ENCODE data around the gene STAG1. TPM values are rescaled to one million over a fixed set of nuclear protein-coding genes. Genes with fewer than 3 reads are reported as not detected.
"Not testable (repeated sequence)": the region's sequence is repeated elsewhere in the genome, so short reads cannot be mapped to it uniquely, and the experiment has no call there.

The STAG1 gene
- polyA plus RNA-seq, 1 experiment, result 30.1 TPM

- no peaks in the 10 kb centered on the region for H3K9me3 ChIP-seq (ENCODE audit: control insufficient read depth, insufficient read depth, low read length)
- H3K27me3 ChIP-seq (ENCODE audit: control insufficient read depth, insufficient read depth, low read length), result no peaks in the 10 kb centered on the region
- TF ChIP-seq, protein P1, sequence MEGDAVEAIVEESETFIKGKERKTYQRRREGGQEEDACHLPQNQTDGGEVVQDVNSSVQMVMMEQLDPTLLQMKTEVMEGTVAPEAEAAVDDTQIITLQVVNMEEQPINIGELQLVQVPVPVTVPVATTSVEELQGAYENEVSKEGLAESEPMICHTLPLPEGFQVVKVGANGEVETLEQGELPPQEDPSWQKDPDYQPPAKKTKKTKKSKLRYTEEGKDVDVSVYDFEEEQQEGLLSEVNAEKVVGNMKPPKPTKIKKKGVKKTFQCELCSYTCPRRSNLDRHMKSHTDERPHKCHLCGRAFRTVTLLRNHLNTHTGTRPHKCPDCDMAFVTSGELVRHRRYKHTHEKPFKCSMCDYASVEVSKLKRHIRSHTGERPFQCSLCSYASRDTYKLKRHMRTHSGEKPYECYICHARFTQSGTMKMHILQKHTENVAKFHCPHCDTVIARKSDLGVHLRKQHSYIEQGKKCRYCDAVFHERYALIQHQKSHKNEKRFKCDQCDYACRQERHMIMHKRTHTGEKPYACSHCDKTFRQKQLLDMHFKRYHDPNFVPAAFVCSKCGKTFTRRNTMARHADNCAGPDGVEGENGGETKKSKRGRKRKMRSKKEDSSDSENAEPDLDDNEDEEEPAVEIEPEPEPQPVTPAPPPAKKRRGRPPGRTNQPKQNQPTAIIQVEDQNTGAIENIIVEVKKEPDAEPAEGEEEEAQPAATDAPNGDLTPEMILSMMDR (IDR thresholded peaks at IDR 0.05; ENCODE audit: low read depth, low read length), result no peak
- no peak for DNase-seq (ENCODE audit: low read depth, low spot score)
- CTCF ChIA-PET, result interaction anchor here (0.6 kb wide), 1 partner anchor 234 kb away, joined by 3 read pairs; the partner anchor contains the start of gene STAG1
- no peak overlapping the region for H3K4me3 ChIP-seq (ENCODE audit: low read depth, low read length)
- POLR2A ChIA-PET, result no interaction called here
- H3K27ac ChIP-seq (ENCODE audit: low read depth, low read length), result no peak overlapping the region
Measured at GRCh38 chr3:136518102-136518501, 234.1 kb downstream of the STAG1 start.

DNA sequence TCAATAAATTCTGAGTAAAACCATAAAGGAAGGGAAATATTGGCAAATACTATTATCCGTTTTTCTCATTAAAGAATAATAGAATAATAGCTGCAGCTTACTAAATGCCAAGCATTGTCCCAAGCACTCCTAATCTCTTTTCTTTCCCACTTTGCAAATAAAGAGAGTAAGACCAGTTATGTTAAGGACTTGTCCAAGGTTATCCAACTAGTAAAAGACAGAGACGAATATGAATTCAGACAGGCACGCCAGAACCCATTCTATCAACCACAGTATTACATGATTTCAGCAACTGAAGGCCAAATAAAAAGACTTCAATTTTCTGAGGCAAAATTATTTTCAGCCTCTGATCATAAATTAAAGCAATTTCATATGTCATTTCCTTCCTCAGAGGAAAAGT lies 235.5 kb downstream of the STAG1 start:
- no peak overlapping the region for H3K4me3 ChIP-seq (ENCODE audit: low read depth, low read length)
- ChIA-PET CTCF (no interaction called here), POLR2A (no interaction called here)
- no peak for DNase-seq (ENCODE audit: low read depth, low spot score)
- no peaks in the 10 kb centered on the region for H3K9me3 ChIP-seq (ENCODE audit: control insufficient read depth, insufficient read depth, low read length)
- no peak overlapping the region for H3K27ac ChIP-seq (ENCODE audit: low read depth, low read length)
- TF ChIP-seq, protein P1 (IDR thresholded peaks at IDR 0.05; ENCODE audit: low read depth, low read length), result no peak
- H3K27me3 ChIP-seq (ENCODE audit: control insufficient read depth, insufficient read depth, low read length), result no peaks in the 10 kb centered on the region

DNA sequence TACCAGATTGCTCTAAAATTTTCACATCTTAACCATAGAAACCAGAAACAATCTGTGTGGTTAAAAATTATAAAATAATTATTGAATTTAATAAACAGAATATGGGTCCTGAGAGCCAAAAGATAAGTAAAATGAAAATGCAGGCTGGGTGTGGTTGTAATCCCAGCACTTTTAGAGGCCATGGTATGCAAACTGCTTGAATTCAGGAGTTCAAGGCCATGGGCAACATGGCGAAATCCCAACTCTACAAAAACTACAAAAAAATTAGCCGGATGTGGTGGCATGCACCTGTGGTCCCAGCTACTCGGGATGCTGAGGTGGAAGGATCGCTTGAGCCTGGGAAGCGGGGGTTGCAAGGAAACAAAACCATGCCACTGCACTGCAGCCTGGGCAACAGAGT lies 236.1 kb downstream of the STAG1 start:
- Histone ChIP-seq H3K27me3 (ENCODE audit: control insufficient read depth, insufficient read depth, low read length) (no peaks in the 10 kb centered on the region), H3K27ac (ENCODE audit: low read depth, low read length) (no peak overlapping the region), H3K9me3 (ENCODE audit: control insufficient read depth, insufficient read depth, low read length) (no peaks in the 10 kb centered on the region), H3K4me3 (ENCODE audit: low read depth, low read length) (no peak overlapping the region)
- DNase-seq (ENCODE audit: low read depth, low spot score), result no peak
- POLR2A ChIA-PET, result no interaction called here
- TF ChIP-seq, protein P1 (IDR thresholded peaks at IDR 0.05; ENCODE audit: low read depth, low read length), result no peak
- CTCF ChIA-PET, result interaction anchor here (0.7 kb wide), 1 partner anchor 77 kb away, joined by 3 read pairs; no protein-coding TSS in a partner anchor

- H3K27me3 ChIP-seq (ENCODE audit: control insufficient read depth, insufficient read depth, low read length); H3K9me3 ChIP-seq (ENCODE audit: control insufficient read depth, insufficient read depth, low read length); DNase-seq (ENCODE audit: low read depth, low spot score); H3K4me3 ChIP-seq (ENCODE audit: low read depth, low read length); POLR2A ChIA-PET; CTCF ChIA-PET; H3K27ac ChIP-seq (ENCODE audit: low read depth, low read length): not testable (repeated sequence)
Measured at GRCh38 chr3:136514533-136514932, 237.6 kb downstream of the STAG1 start.

GRCh38 chr3:136513367-136513766 lies 238.8 kb downstream of the STAG1 start:
- H3K27ac ChIP-seq (ENCODE audit: low read depth, low read length), result no peak overlapping the region
- TF ChIP-seq, protein P1 (IDR thresholded peaks at IDR 0.05; ENCODE audit: low read depth, low read length), result no peak
- H3K27me3 ChIP-seq (ENCODE audit: control insufficient read depth, insufficient read depth, low read length), result no peaks in the 10 kb centered on the region
- no peaks in the 10 kb centered on the region for H3K9me3 ChIP-seq (ENCODE audit: control insufficient read depth, insufficient read depth, low read length)
- no peak for DNase-seq (ENCODE audit: low read depth, low spot score)
- H3K4me3 ChIP-seq (ENCODE audit: low read depth, low read length), result no peak overlapping the region
- CTCF ChIA-PET, result no interaction called here
- POLR2A ChIA-PET, result interaction anchor here (1.0 kb wide), 1 partner anchor 239 kb away, joined by 5 read pairs; the partner anchor contains the start of gene STAG1

Data from AG04450 (cell line).